T follicular helper cell (primary cell): Measurements from ENCODE around the gene SLC6A7.
"Not testable (repeated sequence)": the region's sequence is repeated elsewhere in the genome, so short reads cannot be mapped to it uniquely, and the experiment has no call there.

Experiments
- DNase-seq: peaks from one replicate; pipeline ENCODE4 v3.0.0-alpha.2; 2020; ENCODE audit warnings: low read depth

Gene SLC6A7

GRCh38 chr5:150241298-150242160, 51.7 kb downstream of the SLC6A7 start:
- DNase-seq: no peak

GRCh38 chr5:150242251-150242894, 52.5 kb downstream of the SLC6A7 start:
- no peak for DNase-seq

GRCh38 chr5:150243590-150243989, 53.7 kb downstream of the SLC6A7 start:
- DNase-seq: no peak

GRCh38 chr5:150244209-150244608, 54.3 kb downstream of the SLC6A7 start:
- DNase-seq: no peak

- no peak for DNase-seq
These were observed 55.4 kb downstream of the SLC6A7 start for GRCh38 chr5:150245111-150245789.

- DNase-seq: no peak
These were observed 55.9 kb downstream of the SLC6A7 start for GRCh38 chr5:150245808-150246207.

- DNase-seq: no peak
These were observed 56.6 kb downstream of the SLC6A7 start for GRCh38 chr5:150246429-150246828.

- DNase-seq: no peak
These were observed 57.0 kb downstream of the SLC6A7 start for GRCh38 chr5:150246835-150247234.

GRCh38 chr5:150247726-150248125, 57.9 kb downstream of the SLC6A7 start:
- no peak for DNase-seq

GRCh38 chr5:150248493-150248892, 58.6 kb downstream of the SLC6A7 start:
- DNase-seq: not testable (repeated sequence)

- no peak for DNase-seq
These were observed 59.1 kb downstream of the SLC6A7 start for GRCh38 chr5:150248946-150249345.

GRCh38 chr5:150249744-150250143, 59.9 kb downstream of the SLC6A7 start:
- no peak for DNase-seq

- no peak for DNase-seq
These were observed 61.6 kb downstream of the SLC6A7 start for GRCh38 chr5:150251504-150251903.

- DNase-seq: no peak
These were observed 62.6 kb downstream of the SLC6A7 start for GRCh38 chr5:150252489-150252888.

GRCh38 chr5:150253416-150254208, 63.8 kb downstream of the SLC6A7 start:
- DNase-seq: no peak

GRCh38 chr5:150254363-150254762, 64.5 kb downstream of the SLC6A7 start:
- no peak for DNase-seq

GRCh38 chr5:150254774-150255173, 64.9 kb downstream of the SLC6A7 start:
- DNase-seq: no peak

GRCh38 chr5:150255659-150256409, 66.0 kb downstream of the SLC6A7 start:
- DNase-seq: no peak

GRCh38 chr5:150256410-150257064, 66.7 kb downstream of the SLC6A7 start:
- DNase-seq: no peak

- DNase-seq: no peak
These were observed 67.6 kb downstream of the SLC6A7 start for GRCh38 chr5:150257424-150257823.

GRCh38 chr5:150258130-150258529, 68.3 kb downstream of the SLC6A7 start:
- no peak for DNase-seq
